GM18508 (cell line): ENCODE measurements around the gene KCNS1.

Experiments
- ATAC-seq: cut with Tn5 transposase; IDR thresholded peaks from one replicate; pipeline ENCODE4 v1.9.1; 2021; ENCODE audit warnings: moderate number of reproducible peaks; ENCODE audit not compliant: insufficient read depth, unreplicated experiment

KCNS1 gene

GRCh38 chr20:45110301-45110700 is 9.4 kb upstream of the KCNS1 start:
- no peak for ATAC-seq

GRCh38 chr20:45109634-45110033 is 8.7 kb upstream of the KCNS1 start:
- ATAC-seq = no peak

GRCh38 chr20:45105317-45105716 is 4.4 kb upstream of the KCNS1 start:
- ATAC-seq = no peak

GRCh38 chr20:45104786-45105185 is 3.9 kb upstream of the KCNS1 start:
- no peak for ATAC-seq

GRCh38 chr20:45103072-45103471 is 2.1 kb upstream of the KCNS1 start:
- no peak for ATAC-seq

GRCh38 chr20:45101333-45101850 is 465 bp upstream of the KCNS1 start:
- ATAC-seq = no peak

- ATAC-seq = no peak
Observed at GRCh38 chr20:45098103-45098773, 2.7 kb downstream of the KCNS1 start.

GRCh38 chr20:45097485-45098102 is 3.3 kb downstream of the KCNS1 start:
- ATAC-seq = no peak

GRCh38 chr20:45096781-45097180 is 4.1 kb downstream of the KCNS1 start:
- no peak for ATAC-seq

GRCh38 chr20:45095805-45096238 is 5.1 kb downstream of the KCNS1 start:
- no peak for ATAC-seq

- no peak for ATAC-seq
Observed at GRCh38 chr20:45094864-45095574, 5.9 kb downstream of the KCNS1 start.

- no peak for ATAC-seq
Observed at GRCh38 chr20:45094201-45094600, 6.7 kb downstream of the KCNS1 start.

- no peak for ATAC-seq
Observed at GRCh38 chr20:45092898-45093297, 8.0 kb downstream of the KCNS1 start.

- ATAC-seq = no peak
Observed at GRCh38 chr20:45091366-45091765, 9.6 kb downstream of the KCNS1 start.

GRCh38 chr20:45090481-45090880 is 10.4 kb downstream of the KCNS1 start:
- ATAC-seq = no peak

GRCh38 chr20:45088247-45088646 is 12.7 kb downstream of the KCNS1 start:
- ATAC-seq = no peak

GRCh38 chr20:45087814-45088213 is 13.1 kb downstream of the KCNS1 start:
- ATAC-seq = no peak

- no peak for ATAC-seq
Observed at GRCh38 chr20:45087097-45087790, 13.7 kb downstream of the KCNS1 start.

- ATAC-seq = no peak
Observed at GRCh38 chr20:45085867-45086266, 15.1 kb downstream of the KCNS1 start.

- ATAC-seq = no peak
Observed at GRCh38 chr20:45085289-45085688, 15.6 kb downstream of the KCNS1 start.

GRCh38 chr20:45083127-45083526 is 17.8 kb downstream of the KCNS1 start:
- ATAC-seq = no peak
